HEK293T (cell line): ENCODE data around the gene CPED1.

Source experiments
- ARNT ChIP-seq: fragments of 450-650 bp; IDR thresholded peaks from 2 replicates; pipeline ENCODE4 v1.6.1; 2017; ENCODE audit warnings: mild to moderate bottlenecking
- BHLHE40 ChIP-seq: fragments of 450-650 bp; IDR thresholded peaks from 2 replicates; pipeline ENCODE4 v1.6.1; 2016; ENCODE audit warnings: mild to moderate bottlenecking, moderate library complexity, borderline replicate concordance
- CTBP1 ChIP-seq: fragments of 450-650 bp; IDR thresholded peaks from 2 replicates; pipeline ENCODE4 v1.6.1; 2016; ENCODE audit warnings: borderline replicate concordance
- ELF4 ChIP-seq: fragments of 450-650 bp; IDR thresholded peaks from 2 replicates; pipeline ENCODE4 v1.6.1; 2017; ENCODE audit warnings: antibody characterized with exemption
- FOXA1 ChIP-seq: fragments of 450-650 bp; IDR thresholded peaks from 2 replicates; pipeline ENCODE4 v1.6.1; 2016; ENCODE audit warnings: mild to moderate bottlenecking
- FOXK2 ChIP-seq: fragments of 450-650 bp; IDR thresholded peaks from 2 replicates; pipeline ENCODE4 v1.6.1; 2016; ENCODE audit warnings: mild to moderate bottlenecking
- FOXM1 ChIP-seq: fragments of 450-650 bp; IDR thresholded peaks from 2 replicates; pipeline ENCODE4 v1.6.1; 2017; ENCODE audit warnings: mild to moderate bottlenecking, borderline replicate concordance
- HDGF ChIP-seq: fragments of 450-650 bp; IDR thresholded peaks from 2 replicates; pipeline ENCODE4 v1.6.1; 2017; ENCODE audit warnings: antibody characterized with exemption, borderline replicate concordance
- NFRKB ChIP-seq: fragments of 450-650 bp; IDR thresholded peaks from 2 replicates; pipeline ENCODE4 v1.6.1; 2016; ENCODE audit warnings: mild to moderate bottlenecking, moderate library complexity
- SP1 ChIP-seq: fragments of 450-650 bp; IDR thresholded peaks from 2 replicates; pipeline ENCODE4 v1.6.1; 2017
- SUZ12 ChIP-seq: fragments of 450-650 bp; IDR thresholded peaks from 2 replicates; pipeline ENCODE4 v1.6.1; 2016; ENCODE audit warnings: mild to moderate bottlenecking
- TARDBP ChIP-seq: fragments of 450-650 bp; IDR thresholded peaks from 2 replicates; pipeline ENCODE4 v1.6.1; 2016

- no peak for TF ChIP-seq ELF4
- TF ChIP-seq FOXK2 = no peak
- TF ChIP-seq SUZ12 = no peak
- TF ChIP-seq FOXM1 = no peak
- no peak for TF ChIP-seq BHLHE40
- TF ChIP-seq NFRKB = no peak
- TF ChIP-seq SP1 = no peak
- no peak for TF ChIP-seq CTBP1
- TF ChIP-seq HDGF = no peak
- no peak for TF ChIP-seq ARNT
- no peak for TF ChIP-seq TARDBP
- TF ChIP-seq FOXA1 = no peak
These were observed 81.0 kb downstream of the CPED1 start for GRCh38 chr7:121069346-121070100.
